Common myeloid progenitor, CD34-positive (primary cell): ENCODE results near the gene PAX2.

Experiments
- CTCF ChIA-PET: fragments of 350-600 bp; sonication (Branson Sonifier 250); formaldehyde crosslinking; loops from one replicate; lab custom pipeline; 2021; ENCODE audit warnings: antibody characterized with exemption; lab: Charles Lee
- POLR2A ChIA-PET: fragments of 350-600 bp; sonication (Branson Sonifier 250); formaldehyde crosslinking; loops from one replicate; lab custom pipeline; 2021; ENCODE audit warnings: antibody characterized with exemption; lab: Charles Lee
- DNase-seq, 3 donors: peaks; one replicate each; pipeline versions ENCODE4 v3.0.0 to v3.0.0-alpha.2; 2013
- H3K27ac ChIP-seq, 2 experiments: 1 replicate in 1 of 2; 2 replicates in 1 of 2; pipeline ENCODE4 v1.7.0; 2013; ENCODE audit warnings: inconsistent platforms in 2 of 2, low read length in 2 of 2, mild to moderate bottlenecking in 2 of 2, low read depth in 1 of 2, moderate library complexity in 1 of 2; ENCODE audit not compliant: severe bottlenecking in 2 of 2, insufficient read depth in 1 of 2, poor library complexity in 1 of 2
- H3K27me3 ChIP-seq, 5 experiments: replicated peaks in 2 of 5; 1 replicate in 3 of 5; 2 replicates in 2 of 5; pipeline versions ENCODE4 v1.6.1 to v1.7.0; 2013; ENCODE audit warnings: low read length in 4 of 5, mild to moderate bottlenecking in 2 of 5, moderate library complexity in 2 of 5, inconsistent platforms in 1 of 5; ENCODE audit not compliant: insufficient read depth in 5 of 5, control insufficient read depth in 4 of 5
- H3K36me3 ChIP-seq, 4 experiments: 1 replicate in 2 of 4; 2 replicates in 2 of 4; pipeline versions ENCODE4 v1.6.1 to v1.7.0; 2013; ENCODE audit warnings: low read length in 3 of 4, control low read depth in 1 of 4, mild to moderate bottlenecking in 1 of 4; ENCODE audit not compliant: control insufficient read depth in 4 of 4, insufficient read depth in 4 of 4
- H3K4me1 ChIP-seq, 4 experiments: 1 replicate in 3 of 4; 2 replicates in 1 of 4; pipeline versions ENCODE4 v1.6.1 to v1.7.1; 2013; ENCODE audit warnings: low read length in 3 of 4, mild to moderate bottlenecking in 3 of 4, control low read depth in 1 of 4, inconsistent platforms in 1 of 4, moderate library complexity in 1 of 4; ENCODE audit not compliant: control insufficient read depth in 4 of 4, insufficient read depth in 4 of 4; ENCODE audit errors: control extremely low read depth in 1 of 4
- H3K4me3 ChIP-seq, 7 experiments: 1 replicate in 4 of 7; 2 replicates in 3 of 7; pipeline versions ENCODE4 v1.5.1 to v1.7.0; 2013; ENCODE audit warnings: mild to moderate bottlenecking in 7 of 7, low read length in 6 of 7, moderate library complexity in 6 of 7, inconsistent platforms in 2 of 7, low read depth in 2 of 7, control low read depth in 1 of 7; ENCODE audit not compliant: insufficient read depth in 4 of 7, control insufficient read depth in 1 of 7; ENCODE audit errors: extremely low read depth in 1 of 7
- H3K9me3 ChIP-seq, 5 experiments: 1 replicate in 4 of 5; 2 replicates in 1 of 5; pipeline versions ENCODE4 v1.6.1 to v1.7.1; 2013; ENCODE audit warnings: low read length in 4 of 5, mild to moderate bottlenecking in 2 of 5, inconsistent platforms in 1 of 5, low read depth in 1 of 5, moderate library complexity in 1 of 5; ENCODE audit not compliant: control insufficient read depth in 4 of 5, insufficient read depth in 2 of 5; ENCODE audit errors: control extremely low read depth in 1 of 5
- WGBS: methylation state at CpG from one replicate; pipeline ENCODE4 v1.1.5; 2013; ENCODE audit not compliant: insufficient coverage; 5-methylcytosine and 5-hydroxymethylcytosine counted together

Gene PAX2

DNA sequence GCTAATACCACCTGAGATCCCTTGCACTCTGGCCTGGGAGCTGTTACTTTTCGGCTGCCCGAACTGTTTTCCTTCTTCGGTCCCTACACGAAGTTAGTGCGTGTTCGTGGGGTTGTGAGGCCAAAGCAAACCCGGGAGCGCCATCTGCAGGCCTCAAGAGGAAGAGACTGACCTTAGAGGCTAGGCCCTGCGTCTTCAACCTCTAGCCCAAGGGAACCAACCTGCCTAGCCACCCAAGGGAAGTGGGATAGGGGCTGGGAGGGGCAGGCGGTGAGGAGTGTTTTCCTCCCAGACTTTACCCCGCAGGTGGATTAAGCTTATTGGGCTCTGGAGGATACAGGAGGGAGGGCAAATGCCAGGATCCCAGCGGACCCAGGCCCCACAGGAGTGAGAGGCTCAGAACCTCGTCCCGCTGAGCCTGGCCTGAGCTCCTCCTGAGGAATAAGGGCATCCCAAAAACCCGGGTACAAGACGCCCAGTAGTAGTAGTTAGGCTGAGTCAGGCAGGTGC lies 1.7 kb upstream of the PAX2 start:
- ChIA-PET CTCF (interaction anchor here (0.6 to 5.6 kb wide), 33 partner anchors 9 to 221 kb away, joined by 3 to 55 read pairs (median 4); no protein-coding TSS in a partner anchor), POLR2A (interaction anchor here (0.9 kb wide), 1 partner anchor 180 kb away, joined by 3 read pairs; no protein-coding TSS in a partner anchor)
- Histone ChIP-seq H3K36me3 (no peaks in the 10 kb centered on the region), H3K4me3 (no peak overlapping the region), H3K9me3 (no peaks in the 10 kb centered on the region), H3K27ac (no peak overlapping the region), H3K27me3 (peaks cover under 1 to 100% (median 64%) of the 10 kb centered on the region in 5 experiments), H3K4me1 (peaks cover 0 to 40% (median 17%) of the 10 kb centered on the region in 4 experiments)
- DNase-seq = peak; percentile 84 to 88 (median 86)
- WGBS = under 1% methylated on average over 14 of the region's 16 CpGs

DNA sequence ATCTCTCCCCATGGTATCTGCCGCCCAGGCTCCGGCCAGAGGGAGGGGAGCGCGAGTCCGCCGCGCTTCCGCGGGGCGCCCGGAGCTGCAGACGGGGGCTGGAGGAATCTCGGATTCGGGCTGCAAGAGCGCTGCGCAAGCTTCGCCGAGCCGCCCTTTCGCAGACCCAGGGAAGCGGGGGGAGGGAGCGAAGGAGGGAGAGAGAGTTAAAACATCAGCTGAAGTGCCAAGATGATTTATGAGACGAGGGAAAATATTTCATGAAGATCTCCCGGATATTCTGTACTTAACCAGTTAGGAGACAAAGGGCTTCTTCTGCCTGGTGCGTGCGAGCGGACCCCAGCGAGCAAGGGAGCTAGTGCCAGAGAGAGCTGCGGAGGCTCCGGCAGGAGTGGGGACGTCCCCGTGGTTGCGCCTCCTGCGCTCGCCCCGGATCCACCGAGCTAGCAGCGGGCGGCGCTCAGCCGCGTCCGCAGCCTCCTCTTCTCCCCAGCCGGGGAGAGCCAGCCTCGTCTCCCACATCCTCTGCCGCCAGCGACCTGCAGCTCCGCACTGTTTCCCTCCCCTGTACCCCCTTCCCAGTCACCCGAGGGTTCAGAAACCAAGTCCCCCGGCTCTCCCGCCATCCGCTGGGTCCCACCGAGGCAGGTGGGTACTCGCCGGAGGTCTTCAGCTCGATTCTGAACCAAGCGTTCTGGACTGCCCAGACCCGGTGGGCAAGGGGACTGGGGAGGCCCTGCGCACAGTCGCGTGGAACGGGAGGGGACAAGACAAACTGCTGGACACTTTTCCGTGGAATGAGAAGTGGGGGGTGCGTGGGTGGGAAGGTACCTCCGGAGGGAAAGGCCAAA lies 1.0 kb upstream of the PAX2 start:
- H3K4me1 ChIP-seq = peaks cover 0 to 39% (median 18%) of the 10 kb centered on the region in 4 experiments
- H3K27ac ChIP-seq = no peak overlapping the region
- WGBS = 2% methylated on average over 62 of the region's 65 CpGs
- peak overlapping the region in 1 of 7 experiments; percentile 50 for H3K4me3 ChIP-seq
- no peaks in the 10 kb centered on the region for H3K9me3 ChIP-seq
- DNase-seq = peak in 2 of 3 donors; percentile 33 to 37
- POLR2A ChIA-PET = no interaction called here
- CTCF ChIA-PET = interaction anchor here (0.8 to 5.6 kb wide), 22 partner anchors 8 to 195 kb away, joined by 3 to 55 read pairs (median 4); no protein-coding TSS in a partner anchor
- no peaks in the 10 kb centered on the region for H3K36me3 ChIP-seq
- peaks cover 0 to 100% (median 66%) of the 10 kb centered on the region in 5 experiments for H3K27me3 ChIP-seq

DNA sequence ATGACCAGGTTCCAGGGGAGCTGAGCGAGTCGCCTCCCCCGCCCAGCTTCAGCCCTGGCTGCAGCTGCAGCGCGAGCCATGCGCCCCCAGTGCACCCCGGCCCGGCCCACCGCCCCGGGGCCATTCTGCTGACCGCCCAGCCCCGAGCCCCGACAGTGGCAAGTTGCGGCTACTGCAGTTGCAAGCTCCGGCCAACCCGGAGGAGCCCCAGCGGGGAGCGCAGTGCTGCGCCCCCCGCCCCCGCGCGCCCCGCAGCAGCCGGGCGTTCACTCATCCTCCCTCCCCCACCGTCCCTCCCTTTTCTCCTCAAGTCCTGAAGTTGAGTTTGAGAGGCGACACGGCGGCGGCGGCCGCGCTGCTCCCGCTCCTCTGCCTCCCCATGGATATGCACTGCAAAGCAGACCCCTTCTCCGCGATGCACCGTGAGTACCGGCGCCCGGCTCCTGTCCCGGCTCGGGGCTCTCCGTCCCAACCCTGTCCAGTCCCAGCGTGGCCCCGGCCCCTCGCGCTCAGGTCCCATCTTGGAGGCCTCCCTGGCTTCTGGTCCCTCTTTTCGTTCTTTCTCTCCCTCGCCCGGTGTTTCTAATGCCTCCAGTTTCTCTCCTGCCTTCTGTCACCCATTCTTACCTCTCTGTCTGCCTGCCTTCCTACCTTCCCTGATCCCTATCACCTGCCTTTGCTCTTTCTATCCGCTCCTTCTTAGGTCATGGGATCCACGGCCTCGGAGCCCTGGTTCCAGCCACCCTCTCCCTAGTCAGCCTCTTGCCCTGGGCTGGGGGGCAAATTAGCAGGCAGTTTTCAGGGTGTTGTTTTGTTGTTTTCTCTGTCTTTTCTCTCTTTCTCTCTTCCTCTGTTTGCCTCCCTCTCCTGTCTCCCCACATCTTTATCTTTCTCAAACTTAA lies 751 bp downstream of the PAX2 start:
- Histone ChIP-seq H3K4me1 (peaks cover 0 to 33% (median 15%) of the 10 kb centered on the region in 4 experiments), H3K9me3 (no peaks in the 10 kb centered on the region), H3K4me3 (peak overlapping the region in 1 of 7 experiments; percentile 50), H3K27me3 (peaks cover 3 to 100% (median 70%) of the 10 kb centered on the region in 5 experiments), H3K27ac (no peak overlapping the region), H3K36me3 (no peaks in the 10 kb centered on the region)
- ChIA-PET POLR2A (interaction anchor here (0.7 kb wide), 1 partner anchor 35 kb away, joined by 4 read pairs; no protein-coding TSS in a partner anchor), CTCF (no interaction called here)
- WGBS = 2% methylated on average over 41 of the region's 54 CpGs
- peak in 1 of 3 donors; percentile 30 for DNase-seq

DNA sequence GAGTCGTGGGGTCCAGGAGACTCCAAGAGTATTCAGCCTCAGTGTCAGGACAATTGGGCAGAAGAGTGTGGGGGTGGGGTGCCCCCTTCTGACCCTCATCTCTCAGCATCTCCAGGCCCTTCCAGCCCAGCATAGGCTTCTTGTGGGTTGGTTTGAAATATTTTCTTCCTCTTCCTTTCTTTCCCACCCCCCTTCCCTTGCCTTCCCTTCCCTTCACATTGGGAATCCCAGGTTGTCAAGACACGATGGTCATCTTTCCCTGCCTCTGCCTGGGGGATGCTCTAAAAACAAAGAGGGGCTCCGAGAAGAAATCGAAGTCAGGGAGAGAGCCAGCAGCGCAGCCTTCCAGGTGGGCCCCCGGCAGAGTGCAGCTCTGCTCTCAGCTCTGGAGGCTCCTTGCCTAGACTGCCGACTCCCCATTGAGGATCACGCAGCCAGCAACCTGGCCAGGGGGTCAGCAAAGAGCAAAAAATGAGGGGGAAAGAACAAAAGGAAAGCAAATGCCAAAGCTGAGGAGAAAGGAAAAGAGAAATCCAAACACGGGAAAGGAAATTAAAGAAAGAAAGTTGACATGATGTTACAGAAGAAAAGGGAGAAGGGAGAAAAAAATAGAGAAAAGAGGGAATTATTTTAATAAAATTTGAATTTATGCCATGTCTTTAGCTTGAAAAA lies 1.5 kb downstream of the PAX2 start:
- peaks cover 11 to 100% (median 70%) of the 10 kb centered on the region in 5 experiments for H3K27me3 ChIP-seq
- peaks cover 0 to 33% (median 15%) of the 10 kb centered on the region in 4 experiments for H3K4me1 ChIP-seq
- POLR2A ChIA-PET = no interaction called here
- H3K9me3 ChIP-seq = peaks cover 0 to 1% (median 0%) of the 10 kb centered on the region in 5 experiments
- WGBS = 6% methylated on average over 6 of the region's 9 CpGs
- H3K36me3 ChIP-seq = no peaks in the 10 kb centered on the region
- no peak for DNase-seq
- H3K27ac ChIP-seq = no peak overlapping the region
- no peak overlapping the region for H3K4me3 ChIP-seq
- CTCF ChIA-PET = interaction anchor here (0.8 to 1.3 kb wide), 2 partner anchors 9 to 184 kb away, joined by 3 read pairs; no protein-coding TSS in a partner anchor

DNA sequence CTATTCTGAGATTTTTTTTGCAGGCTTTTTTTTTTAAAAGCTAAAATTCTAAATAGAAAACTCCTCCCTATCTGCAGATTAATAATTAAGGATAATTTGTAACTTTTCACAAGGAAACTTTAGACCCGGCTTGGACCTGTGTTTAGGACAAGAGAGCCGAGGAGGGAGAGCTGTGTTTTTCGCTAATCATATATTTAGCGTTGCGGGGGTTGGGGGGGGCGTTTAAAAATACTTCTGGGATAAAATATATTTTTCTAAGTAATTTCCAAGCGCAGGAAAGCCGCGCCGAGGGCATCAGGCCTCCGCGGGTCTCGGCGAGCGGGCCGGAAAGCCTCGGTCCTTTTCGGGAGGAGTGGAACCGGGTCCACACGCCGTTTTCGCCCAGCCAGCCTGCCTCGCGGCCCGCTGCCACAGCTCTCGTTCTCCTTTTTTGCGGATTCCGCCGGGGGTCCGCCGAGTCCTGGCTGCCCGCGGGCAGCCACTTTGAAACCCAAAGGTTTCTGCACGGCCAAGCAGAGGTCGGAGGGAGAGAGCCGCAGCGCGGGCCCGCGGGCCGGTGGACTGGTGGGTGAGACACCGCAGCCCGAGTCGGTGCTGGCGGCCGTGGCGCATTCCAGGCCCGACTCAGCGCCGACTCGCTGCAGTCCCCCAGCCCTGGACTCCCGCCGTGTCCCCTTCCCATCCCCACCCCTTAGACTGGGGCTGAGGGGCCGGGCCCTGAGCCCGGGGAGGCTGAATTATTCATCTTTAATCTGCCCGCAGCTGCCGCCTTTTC lies 2.3 kb downstream of the PAX2 start:
- H3K9me3 ChIP-seq = peaks cover 0 to 1% (median 0%) of the 10 kb centered on the region in 5 experiments
- DNase-seq = no peak
- peaks cover 16 to 100% (median 72%) of the 10 kb centered on the region in 5 experiments for H3K27me3 ChIP-seq
- POLR2A ChIA-PET = no interaction called here
- H3K36me3 ChIP-seq = no peaks in the 10 kb centered on the region
- no peak overlapping the region for H3K4me3 ChIP-seq
- 2% methylated on average over 49 of the region's 57 CpGs for WGBS
- CTCF ChIA-PET = interaction anchor here (0.8 to 1.3 kb wide), 2 partner anchors 10 to 185 kb away, joined by 3 read pairs; no protein-coding TSS in a partner anchor
- H3K27ac ChIP-seq = no peak overlapping the region
- peaks cover 0 to 33% (median 15%) of the 10 kb centered on the region in 4 experiments for H3K4me1 ChIP-seq
